GM23338 (cell line): ENCODE data around the gene COMMD3. TPM values are rescaled to one million over a fixed set of nuclear protein-coding genes. Genes with fewer than 3 reads are reported as not detected.

ENCODE experiments used
- ATAC-seq: fragments of 200-7000 bp; cut with Tn5 transposase; 3 replicates; pipeline ENCODE4 v1.9.1; 2020
- DNase-seq: peaks from one replicate; pipeline ENCODE4 v3.0.0-alpha.2; 2015; ENCODE audit warnings: low spot score
- H2AFZ ChIP-seq: fragments of 200-600 bp; sonication (generic); 2 replicates; pipeline ENCODE4 v1.8.0; 2016; ENCODE audit warnings: antibody characterized with exemption, mild to moderate bottlenecking, moderate library complexity
- H3F3A ChIP-seq: fragments of 200-600 bp; sonication (generic); replicated peaks from 2 replicates; pipeline ENCODE4 v1.8.0; 2017; ENCODE audit warnings: antibody characterized with exemption, mixed run types, low read depth
- H3K27ac ChIP-seq: fragments of 200-600 bp; sonication (generic); 2 replicates; pipeline ENCODE4 v1.6.1; 2016; ENCODE audit warnings: low read depth
- H3K27me3 ChIP-seq: fragments of 200-600 bp; sonication (generic); 2 replicates; pipeline ENCODE4 v1.8.0; 2016; ENCODE audit warnings: mild to moderate bottlenecking, mixed run types, moderate library complexity; ENCODE audit not compliant: insufficient read depth
- H3K36me3 ChIP-seq: fragments of 200-600 bp; sonication (generic); 2 replicates; pipeline ENCODE4 v1.8.0; 2016; ENCODE audit warnings: mild to moderate bottlenecking; ENCODE audit not compliant: insufficient read depth
- H3K4me1 ChIP-seq: fragments of 200-600 bp; sonication (generic); 2 replicates; pipeline ENCODE4 v1.8.0; 2016; ENCODE audit warnings: mild to moderate bottlenecking, moderate library complexity; ENCODE audit not compliant: insufficient read depth
- H3K4me2 ChIP-seq: fragments of 200-600 bp; sonication (generic); 2 replicates; pipeline ENCODE4 v1.7.1; 2017; ENCODE audit warnings: mixed run types
- H3K4me3 ChIP-seq: fragments of 200-600 bp; sonication (generic); 2 replicates; pipeline ENCODE4 v1.6.1; 2016; ENCODE audit warnings: mixed run types
- H3K79me2 ChIP-seq: fragments of 200-600 bp; sonication (generic); replicated peaks from 2 replicates; pipeline ENCODE4 v1.8.0; 2017; ENCODE audit warnings: mild to moderate bottlenecking; ENCODE audit not compliant: insufficient read depth
- H3K9me2 ChIP-seq: fragments of 200-600 bp; sonication (generic); 2 replicates; pipeline ENCODE4 v1.8.0; 2017; ENCODE audit not compliant: insufficient read depth
- H4K20me1 ChIP-seq: fragments of 200-600 bp; sonication (generic); replicated peaks from 2 replicates; pipeline ENCODE4 v1.8.0; 2017; ENCODE audit warnings: mild to moderate bottlenecking; ENCODE audit not compliant: insufficient read depth
- H3K27ac Mint-ChIP-seq: 2 replicates; pipeline ENCODE4 v1.8.0; 2020; ENCODE audit warnings: inconsistent platforms, mild to moderate bottlenecking, moderate library complexity, mixed read lengths
- H3K27me3 Mint-ChIP-seq: 3 replicates; pipeline ENCODE4 v1.8.0; 2022; ENCODE audit warnings: low read depth, mild to moderate bottlenecking, moderate library complexity, mixed read lengths, inconsistent platforms; ENCODE audit not compliant: insufficient read depth, poor library complexity
- H3K36me3 Mint-ChIP-seq: 3 replicates; pipeline ENCODE4 v1.8.0; 2021; ENCODE audit warnings: low read depth, mild to moderate bottlenecking, inconsistent platforms, moderate library complexity, mixed read lengths
- H3K4me1 Mint-ChIP-seq: 3 replicates; pipeline ENCODE4 v1.8.0; 2020; ENCODE audit warnings: mild to moderate bottlenecking, inconsistent platforms, mixed read lengths
- H3K4me3 Mint-ChIP-seq: 3 replicates; pipeline ENCODE4 v1.8.0; 2021; ENCODE audit warnings: moderate library complexity, mild to moderate bottlenecking, inconsistent platforms, mixed read lengths
- H3K9me3 Mint-ChIP-seq: 3 replicates; pipeline ENCODE4 v1.8.0; 2020; ENCODE audit warnings: moderate library complexity, mild to moderate bottlenecking, inconsistent platforms, mixed read lengths
- CREB1 ChIP-seq: fragments of 250-450 bp; sonication (Bioruptor Pico); IDR thresholded peaks from 2 replicates; pipeline ENCODE4 v1.5.0; 2020; ENCODE audit warnings: low read depth, mild to moderate bottlenecking, moderate library complexity
- EZH2 ChIP-seq: fragments of 200-600 bp; sonication (generic); IDR thresholded peaks from one replicate; pipeline ENCODE4 v1.8.0; 2017; ENCODE audit warnings: antibody characterized with exemption, mild to moderate bottlenecking, low read depth; ENCODE audit not compliant: unreplicated experiment
- EZH2phosphoT487 ChIP-seq: fragments of 200-600 bp; sonication (generic); IDR thresholded peaks from one replicate; pipeline ENCODE4 v1.8.1; 2018; ENCODE audit warnings: antibody characterized with exemption; ENCODE audit not compliant: unreplicated experiment
- JUNB ChIP-seq: IDR thresholded peaks from one replicate; pipeline ENCODE4 v1.6.1; 2016; ENCODE audit warnings: antibody characterized with exemption; ENCODE audit not compliant: unreplicated experiment
- NANOG ChIP-seq: IDR thresholded peaks from 2 replicates; pipeline ENCODE4 v1.6.1; 2016; ENCODE audit warnings: antibody characterized with exemption, borderline replicate concordance
- POLR2AphosphoS5 ChIP-seq: IDR thresholded peaks from 2 replicates; pipeline ENCODE4 v1.6.1; 2016; ENCODE audit warnings: antibody characterized with exemption, low read depth
- ZNF114 ChIP-seq: fragments of 250-450 bp; sonication (Bioruptor Pico); IDR thresholded peaks from 2 replicates; pipeline ENCODE4 v1.5.0; 2020; ENCODE audit warnings: mild to moderate bottlenecking, moderate library complexity
- ZNF331 ChIP-seq: fragments of 250-450 bp; sonication (Bioruptor Pico); IDR thresholded peaks from 2 replicates; pipeline ENCODE4 v1.5.0; 2020; ENCODE audit warnings: low read depth, mild to moderate bottlenecking, moderate library complexity
- polyA plus RNA-seq: library from polyadenylated mRNA; unstranded; fragments of >200 nt; fragmentation: Nextera tagmentation; extraction: Ambion mirVana; gene quantifications from 2 replicates; pipeline ENCODE4 v1.2.1, GENCODE V29; 2016
- total RNA-seq: library from RNA; depleted of rRNA; stranded (reverse); fragments of >200 nt; shearing (Covaris generic); gene quantifications from 2 replicates; pipeline ENCODE4 v1.2.3, GENCODE V29; 2014
- TF ChIP-seq, protein P1 (sequence below): fragments of 250-450 bp; sonication (Bioruptor Pico); IDR thresholded peaks from 2 replicates; pipeline ENCODE4 v1.5.0; 2020; ENCODE audit warnings: mild to moderate bottlenecking, moderate library complexity
- TF ChIP-seq, protein P2 (sequence below): IDR thresholded peaks from 2 replicates; pipeline ENCODE4 v1.6.1; 2016; ENCODE audit warnings: antibody characterized with exemption
- TF ChIP-seq, protein P3 (sequence below), 2 experiments: fragments of 200-600 bp in 1 of 2; sonication (generic) in 1 of 2; conservative IDR thresholded peaks; 2 replicates each; pipeline versions ENCODE4 v1.5.1 to v1.6.1; 2016 to 2017; ENCODE audit warnings: antibody characterized with exemption in 2 of 2, low read depth in 2 of 2, mild to moderate bottlenecking in 2 of 2, moderate library complexity in 1 of 2

The COMMD3 gene
- total and polyA plus RNA-seq, 2 experiments from 2014 or later: 1.1 to 5.2 TPM

DNA sequence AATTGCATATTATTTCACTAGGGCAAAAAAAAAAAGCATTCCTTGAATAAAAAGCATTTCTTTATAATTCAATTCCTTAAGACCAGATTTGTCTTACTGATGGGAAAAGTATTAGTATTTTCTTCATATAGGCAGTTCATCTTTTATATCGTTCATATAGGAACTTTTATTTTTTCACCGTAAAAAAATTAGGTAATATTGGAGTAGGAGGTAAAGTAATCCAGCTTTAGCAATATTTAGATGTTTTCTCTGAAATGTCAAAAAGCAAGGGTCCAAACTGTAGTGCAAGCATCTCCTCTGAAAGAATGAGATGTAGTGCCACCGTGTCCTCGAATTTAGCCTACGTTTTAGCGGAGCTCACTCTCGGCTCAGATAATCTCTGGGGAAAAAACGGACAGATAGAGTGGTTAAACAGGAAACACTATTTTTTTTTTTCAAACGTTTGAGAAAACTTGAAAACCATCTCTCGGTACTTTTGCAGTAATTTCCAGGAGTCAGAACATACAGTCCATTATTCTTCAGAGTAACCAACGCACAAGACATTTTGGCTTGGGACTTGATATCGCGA lies 23.7 kb downstream of the COMMD3 start:
- H3K4me3 ChIP-seq: peak overlapping the region; percentile 60
- Mint-ChIP-seq H3K27ac (no peak overlapping the region), H3K4me1 (peaks cover 18% of the 10 kb centered on the region), H3K9me3 (no peaks in the 10 kb centered on the region; the same call in 2 of the 3 replicates), H3K4me3 (peak overlapping the region; percentile 70), H3K27me3 (peaks cover 94% of the 10 kb centered on the region), H3K36me3 (no peaks in the 10 kb centered on the region)
- peak; percentile 80 for TF ChIP-seq CREB1 (CRISPR knock-in tag)
- no peak for TF ChIP-seq EZH2phosphoT487
- peak; percentile 86 for TF ChIP-seq EZH2
- no peak overlapping the region for H2AFZ ChIP-seq
- H3K4me1 ChIP-seq: peaks cover 39% of the 10 kb centered on the region
- peak overlapping the region; percentile 77 for H3K4me2 ChIP-seq
- H3K27ac ChIP-seq: no peak overlapping the region
- H3K36me3 ChIP-seq: no peaks in the 10 kb centered on the region
- peaks cover 29% of the 10 kb centered on the region for H3F3A ChIP-seq
- H3K79me2 ChIP-seq: no peaks in the 10 kb centered on the region
- ATAC-seq (no peak), DNase-seq (no peak)
- peaks cover 100% of the 10 kb centered on the region for H3K27me3 ChIP-seq
- H4K20me1 ChIP-seq: peaks cover 25% of the 10 kb centered on the region
- no peaks in the 10 kb centered on the region for H3K9me2 ChIP-seq

DNA sequence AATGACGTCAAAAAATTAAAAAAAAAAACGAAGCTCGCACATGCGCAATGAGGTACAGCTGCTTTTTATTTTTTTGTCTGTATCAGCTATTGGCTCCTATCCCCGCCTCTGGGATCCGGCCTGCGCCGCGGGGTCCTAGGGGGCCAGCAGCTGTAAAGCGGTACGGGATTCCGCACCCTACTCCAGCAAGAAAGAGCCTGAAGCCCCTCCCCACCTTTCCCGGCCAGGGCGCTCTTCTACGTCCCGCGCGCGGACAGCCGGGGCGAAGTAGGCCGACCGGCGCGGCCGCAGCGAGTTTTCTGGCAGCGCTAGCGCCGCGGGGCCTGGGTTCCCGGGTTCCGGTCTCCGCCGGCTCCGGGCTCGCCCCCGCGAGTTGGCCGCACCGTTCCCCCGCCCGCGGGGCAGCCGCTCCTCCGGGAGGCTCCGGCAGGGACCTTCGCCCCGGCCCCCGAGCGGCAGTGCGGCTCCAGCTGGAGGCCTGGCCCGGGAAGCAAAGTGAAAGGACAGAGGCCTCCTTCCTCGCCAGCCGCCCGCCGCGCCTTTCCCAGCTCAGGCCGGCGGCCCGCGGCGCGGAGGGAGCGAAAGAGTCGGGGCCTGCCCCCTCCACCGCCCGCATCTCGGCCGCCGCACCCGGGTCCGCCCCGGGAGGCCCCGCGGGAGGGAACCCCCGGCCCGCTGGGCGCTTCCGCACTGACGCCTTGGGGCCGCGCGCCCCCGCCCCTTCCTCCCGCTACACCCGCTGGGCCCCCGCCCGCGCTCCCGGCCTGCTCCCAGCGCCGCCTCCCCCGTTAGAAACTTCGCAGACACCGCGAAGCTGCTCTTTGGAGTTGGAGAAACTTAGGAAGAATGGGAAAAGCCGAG lies 24.4 kb downstream of the COMMD3 start:
- Mint-ChIP-seq H3K27ac (no peak overlapping the region), H3K4me1 (peaks cover 18% of the 10 kb centered on the region)
- H3K79me2 ChIP-seq: no peaks in the 10 kb centered on the region
- TF ChIP-seq, protein P1, sequence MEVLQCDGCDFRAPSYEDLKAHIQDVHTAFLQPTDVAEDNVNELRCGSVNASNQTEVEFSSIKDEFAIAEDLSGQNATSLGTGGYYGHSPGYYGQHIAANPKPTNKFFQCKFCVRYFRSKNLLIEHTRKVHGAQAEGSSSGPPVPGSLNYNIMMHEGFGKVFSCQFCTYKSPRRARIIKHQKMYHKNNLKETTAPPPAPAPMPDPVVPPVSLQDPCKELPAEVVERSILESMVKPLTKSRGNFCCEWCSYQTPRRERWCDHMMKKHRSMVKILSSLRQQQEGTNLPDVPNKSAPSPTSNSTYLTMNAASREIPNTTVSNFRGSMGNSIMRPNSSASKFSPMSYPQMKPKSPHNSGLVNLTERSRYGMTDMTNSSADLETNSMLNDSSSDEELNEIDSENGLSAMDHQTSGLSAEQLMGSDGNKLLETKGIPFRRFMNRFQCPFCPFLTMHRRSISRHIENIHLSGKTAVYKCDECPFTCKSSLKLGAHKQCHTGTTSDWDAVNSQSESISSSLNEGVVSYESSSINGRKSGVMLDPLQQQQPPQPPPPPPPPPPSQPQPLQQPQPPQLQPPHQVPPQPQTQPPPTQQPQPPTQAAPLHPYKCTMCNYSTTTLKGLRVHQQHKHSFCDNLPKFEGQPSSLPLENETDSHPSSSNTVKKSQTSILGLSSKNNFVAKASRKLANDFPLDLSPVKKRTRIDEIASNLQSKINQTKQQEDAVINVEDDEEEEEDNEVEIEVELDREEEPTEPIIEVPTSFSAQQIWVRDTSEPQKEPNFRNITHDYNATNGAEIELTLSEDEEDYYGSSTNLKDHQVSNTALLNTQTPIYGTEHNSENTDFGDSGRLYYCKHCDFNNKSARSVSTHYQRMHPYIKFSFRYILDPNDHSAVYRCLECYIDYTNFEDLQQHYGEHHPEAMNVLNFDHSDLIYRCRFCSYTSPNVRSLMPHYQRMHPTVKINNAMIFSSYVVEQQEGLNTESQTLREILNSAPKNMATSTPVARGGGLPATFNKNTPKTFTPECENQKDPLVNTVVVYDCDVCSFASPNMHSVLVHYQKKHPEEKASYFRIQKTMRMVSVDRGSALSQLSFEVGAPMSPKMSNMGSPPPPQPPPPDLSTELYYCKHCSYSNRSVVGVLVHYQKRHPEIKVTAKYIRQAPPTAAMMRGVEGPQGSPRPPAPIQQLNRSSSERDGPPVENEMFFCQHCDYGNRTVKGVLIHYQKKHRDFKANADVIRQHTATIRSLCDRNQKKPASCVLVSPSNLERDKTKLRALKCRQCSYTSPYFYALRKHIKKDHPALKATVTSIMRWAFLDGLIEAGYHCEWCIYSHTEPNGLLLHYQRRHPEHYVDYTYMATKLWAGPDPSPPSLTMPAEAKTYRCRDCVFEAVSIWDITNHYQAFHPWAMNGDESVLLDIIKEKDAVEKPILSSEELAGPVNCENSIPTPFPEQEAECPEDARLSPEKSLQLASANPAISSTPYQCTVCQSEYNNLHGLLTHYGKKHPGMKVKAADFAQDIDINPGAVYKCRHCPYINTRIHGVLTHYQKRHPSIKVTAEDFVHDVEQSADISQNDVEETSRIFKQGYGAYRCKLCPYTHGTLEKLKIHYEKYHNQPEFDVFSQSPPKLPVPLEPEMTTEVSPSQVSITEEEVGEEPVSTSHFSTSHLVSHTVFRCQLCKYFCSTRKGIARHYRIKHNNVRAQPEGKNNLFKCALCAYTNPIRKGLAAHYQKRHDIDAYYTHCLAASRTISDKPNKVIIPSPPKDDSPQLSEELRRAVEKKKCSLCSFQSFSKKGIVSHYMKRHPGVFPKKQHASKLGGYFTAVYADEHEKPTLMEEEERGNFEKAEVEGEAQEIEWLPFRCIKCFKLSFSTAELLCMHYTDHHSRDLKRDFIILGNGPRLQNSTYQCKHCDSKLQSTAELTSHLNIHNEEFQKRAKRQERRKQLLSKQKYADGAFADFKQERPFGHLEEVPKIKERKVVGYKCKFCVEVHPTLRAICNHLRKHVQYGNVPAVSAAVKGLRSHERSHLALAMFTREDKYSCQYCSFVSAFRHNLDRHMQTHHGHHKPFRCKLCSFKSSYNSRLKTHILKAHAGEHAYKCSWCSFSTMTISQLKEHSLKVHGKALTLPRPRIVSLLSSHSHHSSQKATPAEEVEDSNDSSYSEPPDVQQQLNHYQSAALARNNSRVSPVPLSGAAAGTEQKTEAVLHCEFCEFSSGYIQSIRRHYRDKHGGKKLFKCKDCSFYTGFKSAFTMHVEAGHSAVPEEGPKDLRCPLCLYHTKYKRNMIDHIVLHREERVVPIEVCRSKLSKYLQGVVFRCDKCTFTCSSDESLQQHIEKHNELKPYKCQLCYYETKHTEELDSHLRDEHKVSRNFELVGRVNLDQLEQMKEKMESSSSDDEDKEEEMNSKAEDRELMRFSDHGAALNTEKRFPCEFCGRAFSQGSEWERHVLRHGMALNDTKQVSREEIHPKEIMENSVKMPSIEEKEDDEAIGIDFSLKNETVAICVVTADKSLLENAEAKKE (CRISPR knock-in tag): no peak
- TF ChIP-seq ZNF114 (no peak), EZH2 (no peak), NANOG (no peak), POLR2AphosphoS5 (no peak), JUNB (no peak), ZNF331 (CRISPR knock-in tag) (no peak), EZH2phosphoT487 (no peak)
- TF ChIP-seq, protein P2, sequence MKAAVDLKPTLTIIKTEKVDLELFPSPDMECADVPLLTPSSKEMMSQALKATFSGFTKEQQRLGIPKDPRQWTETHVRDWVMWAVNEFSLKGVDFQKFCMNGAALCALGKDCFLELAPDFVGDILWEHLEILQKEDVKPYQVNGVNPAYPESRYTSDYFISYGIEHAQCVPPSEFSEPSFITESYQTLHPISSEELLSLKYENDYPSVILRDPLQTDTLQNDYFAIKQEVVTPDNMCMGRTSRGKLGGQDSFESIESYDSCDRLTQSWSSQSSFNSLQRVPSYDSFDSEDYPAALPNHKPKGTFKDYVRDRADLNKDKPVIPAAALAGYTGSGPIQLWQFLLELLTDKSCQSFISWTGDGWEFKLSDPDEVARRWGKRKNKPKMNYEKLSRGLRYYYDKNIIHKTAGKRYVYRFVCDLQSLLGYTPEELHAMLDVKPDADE: no peak
- TF ChIP-seq, protein P3, sequence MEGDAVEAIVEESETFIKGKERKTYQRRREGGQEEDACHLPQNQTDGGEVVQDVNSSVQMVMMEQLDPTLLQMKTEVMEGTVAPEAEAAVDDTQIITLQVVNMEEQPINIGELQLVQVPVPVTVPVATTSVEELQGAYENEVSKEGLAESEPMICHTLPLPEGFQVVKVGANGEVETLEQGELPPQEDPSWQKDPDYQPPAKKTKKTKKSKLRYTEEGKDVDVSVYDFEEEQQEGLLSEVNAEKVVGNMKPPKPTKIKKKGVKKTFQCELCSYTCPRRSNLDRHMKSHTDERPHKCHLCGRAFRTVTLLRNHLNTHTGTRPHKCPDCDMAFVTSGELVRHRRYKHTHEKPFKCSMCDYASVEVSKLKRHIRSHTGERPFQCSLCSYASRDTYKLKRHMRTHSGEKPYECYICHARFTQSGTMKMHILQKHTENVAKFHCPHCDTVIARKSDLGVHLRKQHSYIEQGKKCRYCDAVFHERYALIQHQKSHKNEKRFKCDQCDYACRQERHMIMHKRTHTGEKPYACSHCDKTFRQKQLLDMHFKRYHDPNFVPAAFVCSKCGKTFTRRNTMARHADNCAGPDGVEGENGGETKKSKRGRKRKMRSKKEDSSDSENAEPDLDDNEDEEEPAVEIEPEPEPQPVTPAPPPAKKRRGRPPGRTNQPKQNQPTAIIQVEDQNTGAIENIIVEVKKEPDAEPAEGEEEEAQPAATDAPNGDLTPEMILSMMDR (conservative IDR thresholded peaks at IDR 0.05; ENCODE audit: low read depth in 2 of 2): no peak

More for the DNA sequence above, 24.4 kb downstream of the COMMD3 start:
- H3K4me3 ChIP-seq: peak overlapping the region; percentile 60
- H3K27me3 ChIP-seq: peaks cover 100% of the 10 kb centered on the region
- peak; percentile 17 for ATAC-seq
- H3K4me3 Mint-ChIP-seq: peak overlapping the region; percentile 70
- no peaks in the 10 kb centered on the region for H3K36me3 ChIP-seq
- peaks cover 25% of the 10 kb centered on the region for H4K20me1 ChIP-seq
- H3K27me3 Mint-ChIP-seq: peaks cover 94% of the 10 kb centered on the region
- H3K4me1 ChIP-seq: peaks cover 39% of the 10 kb centered on the region
- no peaks in the 10 kb centered on the region; the same call in 2 of the 3 replicates for H3K9me3 Mint-ChIP-seq
- 0 out of 2 replicates have a peak overlapping the region, but pooled peaks have one; percentile 74 for H2AFZ ChIP-seq
- no peaks in the 10 kb centered on the region for H3K9me2 ChIP-seq
- H3K4me2 ChIP-seq: peak overlapping the region; percentile 77
- H3F3A ChIP-seq: peaks cover 31% of the 10 kb centered on the region
- DNase-seq: peak; percentile 68
- H3K36me3 Mint-ChIP-seq: no peaks in the 10 kb centered on the region
- H3K27ac ChIP-seq: no peak overlapping the region
